Measurements from ENCODE around the gene GAD1. TPM values are rescaled to one million over a fixed set of nuclear protein-coding genes. Genes with fewer than 3 reads are reported as not detected.

Gene GAD1
- total RNA-seq, 3 donors from 2014 or later = 0.15 to 0.66 (median 0.48) TPM

DNA sequence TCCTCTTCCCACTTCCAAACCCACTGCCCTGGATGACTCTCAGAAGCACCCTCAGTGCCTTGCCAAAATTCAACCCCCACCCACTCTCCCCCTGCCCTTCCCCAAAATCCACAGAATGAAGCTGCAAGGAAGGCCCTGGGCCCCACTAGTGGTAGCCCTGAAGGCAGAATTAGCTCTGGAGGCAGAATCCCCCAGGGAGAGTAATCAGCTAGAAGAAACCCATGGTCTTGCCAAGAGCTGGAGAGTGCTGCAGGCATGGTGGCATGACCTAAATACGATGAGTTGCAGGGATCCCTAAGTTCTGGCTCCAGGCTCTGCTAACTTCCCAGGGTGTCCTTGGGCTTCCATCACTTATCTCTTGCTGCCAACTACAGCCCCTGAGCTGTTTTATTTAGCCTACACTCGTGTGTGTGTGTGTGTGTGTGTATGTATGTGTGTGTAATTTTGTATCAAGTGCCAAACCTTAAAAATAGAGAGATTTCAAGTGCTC lies 7.9 kb downstream of the GAD1 start:
- TF ChIP-seq POLR2AphosphoS5 (IDR thresholded peaks at IDR 0.05) (no peak), POLR2A (IDR thresholded peaks at IDR 0.05) (no peak)
- TF ChIP-seq, protein P1, sequence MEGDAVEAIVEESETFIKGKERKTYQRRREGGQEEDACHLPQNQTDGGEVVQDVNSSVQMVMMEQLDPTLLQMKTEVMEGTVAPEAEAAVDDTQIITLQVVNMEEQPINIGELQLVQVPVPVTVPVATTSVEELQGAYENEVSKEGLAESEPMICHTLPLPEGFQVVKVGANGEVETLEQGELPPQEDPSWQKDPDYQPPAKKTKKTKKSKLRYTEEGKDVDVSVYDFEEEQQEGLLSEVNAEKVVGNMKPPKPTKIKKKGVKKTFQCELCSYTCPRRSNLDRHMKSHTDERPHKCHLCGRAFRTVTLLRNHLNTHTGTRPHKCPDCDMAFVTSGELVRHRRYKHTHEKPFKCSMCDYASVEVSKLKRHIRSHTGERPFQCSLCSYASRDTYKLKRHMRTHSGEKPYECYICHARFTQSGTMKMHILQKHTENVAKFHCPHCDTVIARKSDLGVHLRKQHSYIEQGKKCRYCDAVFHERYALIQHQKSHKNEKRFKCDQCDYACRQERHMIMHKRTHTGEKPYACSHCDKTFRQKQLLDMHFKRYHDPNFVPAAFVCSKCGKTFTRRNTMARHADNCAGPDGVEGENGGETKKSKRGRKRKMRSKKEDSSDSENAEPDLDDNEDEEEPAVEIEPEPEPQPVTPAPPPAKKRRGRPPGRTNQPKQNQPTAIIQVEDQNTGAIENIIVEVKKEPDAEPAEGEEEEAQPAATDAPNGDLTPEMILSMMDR (IDR thresholded peaks at IDR 0.05) = no peak
- intact Hi-C loops (cut with DNase I; ENCODE audit: low total_unique reads) = no loop called here
- H3K27ac ChIP-seq = no peak overlapping the region
- H3K27me3 ChIP-seq = peaks cover 14 to 49% of the 10 kb centered on the region in 2 donors
- no peak for DNase-seq (ENCODE audit: low spot score in 2 of 2)
- no peaks in the 10 kb centered on the region for H3K36me3 ChIP-seq
- H3K4me3 ChIP-seq = no peak overlapping the region
- H3K9me3 ChIP-seq = no peaks in the 10 kb centered on the region
- peaks cover 6 to 14% of the 10 kb centered on the region in 2 donors for H3K4me1 ChIP-seq

DNA sequence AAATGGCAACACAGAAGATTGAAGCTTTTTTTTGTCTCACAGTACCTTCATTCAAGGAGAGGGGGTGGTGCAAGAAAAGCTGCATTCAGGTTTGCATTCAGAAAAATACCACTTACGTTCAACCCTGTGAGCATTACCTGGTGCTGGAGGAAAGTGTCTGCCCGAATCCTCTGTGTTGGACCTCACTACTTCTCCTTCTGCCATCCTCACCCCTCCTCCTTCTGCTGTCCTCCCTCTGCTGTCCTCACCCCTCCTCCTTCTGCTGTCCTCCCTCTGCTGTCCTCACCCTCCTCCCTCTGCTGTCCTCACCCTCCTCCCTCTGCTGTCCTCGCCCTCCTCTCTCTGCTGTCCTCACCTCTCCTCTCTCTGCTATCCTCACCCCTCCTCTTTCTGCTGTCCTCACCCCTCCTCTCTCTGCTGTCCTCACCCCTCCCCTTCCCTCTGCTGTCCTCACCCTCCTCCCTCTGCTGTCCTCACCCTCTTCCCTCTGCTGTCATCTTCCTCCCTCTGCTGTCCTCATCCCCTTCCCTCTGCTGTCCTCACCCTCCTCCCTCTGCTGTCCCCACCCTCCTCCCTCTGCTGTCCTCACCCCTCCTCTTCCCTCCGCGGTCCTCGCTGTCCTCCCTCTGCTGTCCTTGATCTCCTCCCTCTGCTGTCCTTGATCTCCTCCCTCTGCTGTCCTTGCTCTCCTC lies 11.3 kb downstream of the GAD1 start:
- DNase-seq (ENCODE audit: low spot score in 2 of 2) = no peak
- no peaks in the 10 kb centered on the region for H3K9me3 ChIP-seq
- H3K36me3 ChIP-seq = no peaks in the 10 kb centered on the region
- H3K4me1 ChIP-seq = peaks cover 0 to 7% of the 10 kb centered on the region in 2 donors
- no peak overlapping the region for H3K27ac ChIP-seq
- H3K4me3 ChIP-seq = no peak overlapping the region
- intact Hi-C loops (cut with DNase I; ENCODE audit: low total_unique reads) = no loop called here
- TF ChIP-seq POLR2AphosphoS5 (IDR thresholded peaks at IDR 0.05) (no peak), POLR2A (IDR thresholded peaks at IDR 0.05) (no peak)
- TF ChIP-seq, protein P1 (IDR thresholded peaks at IDR 0.05) = no peak
- H3K27me3 ChIP-seq = peaks cover 5 to 15% of the 10 kb centered on the region in 2 donors

DNA sequence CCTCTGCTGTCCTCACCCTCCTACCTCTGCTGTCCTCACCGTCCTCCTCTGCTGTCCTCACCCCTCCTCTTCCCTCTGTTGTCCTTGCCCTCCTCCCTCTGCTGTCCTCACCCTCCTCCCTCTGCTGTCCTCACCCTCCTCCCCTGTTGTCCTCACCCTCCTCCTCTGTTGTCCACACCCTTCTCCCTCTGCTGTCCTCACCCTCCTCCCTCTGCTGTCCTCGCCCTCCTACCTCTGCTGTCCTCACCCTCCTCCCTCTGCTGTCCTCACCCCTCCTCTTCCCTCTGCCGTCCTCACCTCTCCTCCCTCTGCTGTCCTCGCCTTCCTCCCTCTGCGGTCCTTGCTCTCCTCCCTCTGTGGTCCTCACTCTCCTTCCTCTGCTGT lies 11.8 kb downstream of the GAD1 start:
- no peaks in the 10 kb centered on the region for H3K36me3 ChIP-seq
- peaks cover 2 to 9% of the 10 kb centered on the region in 2 donors for H3K27me3 ChIP-seq
- H3K27ac ChIP-seq = no peak overlapping the region
- no peaks in the 10 kb centered on the region for H3K9me3 ChIP-seq
- no peak for TF ChIP-seq POLR2A (IDR thresholded peaks at IDR 0.05)
- TF ChIP-seq, protein P1 (IDR thresholded peaks at IDR 0.05) = no peak
- TF ChIP-seq POLR2AphosphoS5 (IDR thresholded peaks at IDR 0.05) = no peak
- DNase-seq (ENCODE audit: low spot score in 2 of 2) = no peak
- H3K4me3 ChIP-seq = no peak overlapping the region
- intact Hi-C loops (cut with DNase I; ENCODE audit: low total_unique reads) = no loop called here
- peaks cover 0 to 2% of the 10 kb centered on the region in 2 donors for H3K4me1 ChIP-seq

DNA sequence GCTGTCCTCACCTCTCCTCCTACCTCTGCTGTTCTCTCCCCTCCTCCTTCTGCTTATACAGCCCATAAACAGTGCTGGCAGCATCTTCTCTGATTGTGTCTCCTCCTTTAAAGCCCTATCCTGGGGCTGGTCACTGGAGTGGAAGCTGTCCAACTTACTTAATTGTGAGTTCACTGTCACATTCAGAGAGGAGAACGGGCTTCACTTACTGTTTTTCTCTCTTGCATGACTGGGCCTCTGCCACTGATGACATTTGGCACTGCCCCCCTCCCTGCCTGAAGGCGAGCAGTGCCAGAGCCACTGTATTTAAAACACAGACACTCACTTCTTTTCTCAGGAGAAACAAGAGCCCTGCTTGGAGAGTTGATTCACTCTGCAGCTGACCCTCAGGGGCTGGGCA lies 12.3 kb downstream of the GAD1 start:
- intact Hi-C loops (cut with DNase I; ENCODE audit: low total_unique reads) = no loop called here
- Histone ChIP-seq H3K9me3 (no peaks in the 10 kb centered on the region), H3K36me3 (no peaks in the 10 kb centered on the region), H3K4me3 (no peak overlapping the region), H3K4me1 (no peaks in the 10 kb centered on the region), H3K27ac (no peak overlapping the region), H3K27me3 (peaks cover 0 to 4% of the 10 kb centered on the region in 2 donors)
- DNase-seq (ENCODE audit: low spot score in 2 of 2) = no peak
- TF ChIP-seq POLR2AphosphoS5 (IDR thresholded peaks at IDR 0.05) (no peak), POLR2A (IDR thresholded peaks at IDR 0.05) (no peak)
- TF ChIP-seq, protein P1 (IDR thresholded peaks at IDR 0.05) = no peak

DNA sequence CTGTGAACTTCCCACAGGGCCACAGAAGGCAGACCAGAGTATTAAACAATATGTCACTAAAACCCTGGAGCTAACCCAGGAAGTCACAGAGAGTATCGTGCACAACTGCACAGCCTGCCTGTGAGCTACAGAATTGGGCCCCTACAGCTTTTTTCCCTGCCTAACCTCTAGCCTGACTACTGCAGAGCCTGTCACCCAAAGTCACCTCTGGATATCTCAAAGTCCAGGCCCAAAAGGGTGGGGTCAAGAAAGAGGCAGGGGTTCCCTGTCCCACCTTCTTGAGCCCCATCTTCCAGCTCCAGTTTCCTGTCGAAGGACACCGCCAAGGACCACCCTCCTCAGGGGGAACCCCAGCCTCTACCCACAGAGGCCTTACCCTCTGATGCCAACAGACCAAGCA lies 13.5 kb downstream of the GAD1 start:
- no peak for DNase-seq (ENCODE audit: low spot score in 2 of 2)
- Histone ChIP-seq H3K9me3 (no peaks in the 10 kb centered on the region), H3K4me1 (no peaks in the 10 kb centered on the region), H3K27ac (no peak overlapping the region), H3K27me3 (no peaks in the 10 kb centered on the region), H3K4me3 (no peak overlapping the region), H3K36me3 (no peaks in the 10 kb centered on the region)
- intact Hi-C loops (cut with DNase I; ENCODE audit: low total_unique reads) = no loop called here
- TF ChIP-seq POLR2AphosphoS5 (IDR thresholded peaks at IDR 0.05) = no peak
- TF ChIP-seq POLR2A (IDR thresholded peaks at IDR 0.05) = no peak
- TF ChIP-seq, protein P1 (IDR thresholded peaks at IDR 0.05) = no peak

All from breast epithelium (tissue), 4 donors.